Measurements from ENCODE around the gene RAB7A.

DNA sequence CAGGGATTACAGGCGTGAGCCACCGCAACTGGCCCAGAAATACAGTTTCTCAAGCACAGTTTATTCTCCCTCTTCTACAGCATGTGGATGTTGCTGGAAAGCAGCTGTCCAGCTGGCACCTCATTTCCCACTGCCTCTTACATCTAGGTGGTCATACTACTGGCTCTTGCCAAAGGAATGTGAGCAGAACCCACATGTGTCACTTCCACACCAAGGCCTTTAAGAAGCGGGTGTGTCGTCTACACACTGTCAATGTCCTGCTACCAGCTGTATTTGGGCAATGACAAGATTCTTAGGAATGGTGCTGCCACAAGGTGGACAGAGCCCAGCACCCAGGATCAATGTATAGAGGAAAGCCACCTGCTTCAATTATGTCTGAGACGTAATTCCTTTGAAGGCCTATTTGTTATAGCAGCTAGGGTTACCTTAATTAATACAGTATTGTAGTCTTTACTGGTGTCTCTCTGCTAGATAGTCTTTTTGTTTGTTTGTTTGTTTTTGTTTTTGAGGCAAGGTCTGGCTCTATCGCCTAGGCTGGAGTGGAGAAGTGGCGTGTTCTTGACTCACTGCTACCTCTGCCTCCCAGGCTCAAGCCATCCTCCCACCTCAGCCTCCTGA, 15.1 kb upstream of the RAB7A start:
- TF ChIP-seq, protein P1, sequence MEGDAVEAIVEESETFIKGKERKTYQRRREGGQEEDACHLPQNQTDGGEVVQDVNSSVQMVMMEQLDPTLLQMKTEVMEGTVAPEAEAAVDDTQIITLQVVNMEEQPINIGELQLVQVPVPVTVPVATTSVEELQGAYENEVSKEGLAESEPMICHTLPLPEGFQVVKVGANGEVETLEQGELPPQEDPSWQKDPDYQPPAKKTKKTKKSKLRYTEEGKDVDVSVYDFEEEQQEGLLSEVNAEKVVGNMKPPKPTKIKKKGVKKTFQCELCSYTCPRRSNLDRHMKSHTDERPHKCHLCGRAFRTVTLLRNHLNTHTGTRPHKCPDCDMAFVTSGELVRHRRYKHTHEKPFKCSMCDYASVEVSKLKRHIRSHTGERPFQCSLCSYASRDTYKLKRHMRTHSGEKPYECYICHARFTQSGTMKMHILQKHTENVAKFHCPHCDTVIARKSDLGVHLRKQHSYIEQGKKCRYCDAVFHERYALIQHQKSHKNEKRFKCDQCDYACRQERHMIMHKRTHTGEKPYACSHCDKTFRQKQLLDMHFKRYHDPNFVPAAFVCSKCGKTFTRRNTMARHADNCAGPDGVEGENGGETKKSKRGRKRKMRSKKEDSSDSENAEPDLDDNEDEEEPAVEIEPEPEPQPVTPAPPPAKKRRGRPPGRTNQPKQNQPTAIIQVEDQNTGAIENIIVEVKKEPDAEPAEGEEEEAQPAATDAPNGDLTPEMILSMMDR (IDR thresholded peaks at IDR 0.05), result no peak
- TF ChIP-seq POLR2AphosphoS5 (IDR thresholded peaks at IDR 0.05) (no peak), POLR2A (IDR thresholded peaks at IDR 0.05; ENCODE audit: low read depth) (no peak)
